ENCODE measurements around the gene IRF7.

GRCh38 chr11:607971-608659 lies 7.6 kb downstream of the IRF7 start:
- TF ChIP-seq, protein P1, sequence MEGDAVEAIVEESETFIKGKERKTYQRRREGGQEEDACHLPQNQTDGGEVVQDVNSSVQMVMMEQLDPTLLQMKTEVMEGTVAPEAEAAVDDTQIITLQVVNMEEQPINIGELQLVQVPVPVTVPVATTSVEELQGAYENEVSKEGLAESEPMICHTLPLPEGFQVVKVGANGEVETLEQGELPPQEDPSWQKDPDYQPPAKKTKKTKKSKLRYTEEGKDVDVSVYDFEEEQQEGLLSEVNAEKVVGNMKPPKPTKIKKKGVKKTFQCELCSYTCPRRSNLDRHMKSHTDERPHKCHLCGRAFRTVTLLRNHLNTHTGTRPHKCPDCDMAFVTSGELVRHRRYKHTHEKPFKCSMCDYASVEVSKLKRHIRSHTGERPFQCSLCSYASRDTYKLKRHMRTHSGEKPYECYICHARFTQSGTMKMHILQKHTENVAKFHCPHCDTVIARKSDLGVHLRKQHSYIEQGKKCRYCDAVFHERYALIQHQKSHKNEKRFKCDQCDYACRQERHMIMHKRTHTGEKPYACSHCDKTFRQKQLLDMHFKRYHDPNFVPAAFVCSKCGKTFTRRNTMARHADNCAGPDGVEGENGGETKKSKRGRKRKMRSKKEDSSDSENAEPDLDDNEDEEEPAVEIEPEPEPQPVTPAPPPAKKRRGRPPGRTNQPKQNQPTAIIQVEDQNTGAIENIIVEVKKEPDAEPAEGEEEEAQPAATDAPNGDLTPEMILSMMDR (conservative IDR thresholded peaks at IDR 0.05 in 1 of 2, IDR thresholded peaks at IDR 0.05 in 1 of 2; ENCODE audit: extremely low read depth in 1 of 2, insufficient read depth in 1 of 2, low read depth in 1 of 2, low read length in 2 of 2), result no peak
- TF ChIP-seq EZH2 (IDR thresholded peaks at IDR 0.05; ENCODE audit: borderline replicate concordance, low read length), result no peak

Data from mammary epithelial cell (primary cell).